H9 (cell line): ENCODE measurements around the gene SNRNP25. TPM values are rescaled to one million over a fixed set of nuclear protein-coding genes. Genes with fewer than 3 reads are reported as not detected.

Experiments
- DNase-seq: peaks from one replicate; pipeline ENCODE4 v3.0.0-alpha.2; 2017
- H2AFZ ChIP-seq: one replicate; pipeline ENCODE4 v1.6.1; 2013; ENCODE audit warnings: mild to moderate bottlenecking, low read length, control low read depth, moderate library complexity
- H2AK5ac ChIP-seq: 2 replicates; pipeline ENCODE4 v1.6.1; 2013; ENCODE audit warnings: low read length, control low read depth, mixed read lengths; ENCODE audit not compliant: insufficient read length
- H2BK120ac ChIP-seq: one replicate; pipeline ENCODE4 v1.6.1; 2013; ENCODE audit warnings: low read depth, mild to moderate bottlenecking, low read length, control low read depth, inconsistent platforms; ENCODE audit not compliant: poor library complexity, severe bottlenecking
- H2BK12ac ChIP-seq: 2 replicates; pipeline ENCODE4 v1.6.1; 2013; ENCODE audit warnings: low read length, control low read depth, mixed read lengths, low read depth; ENCODE audit not compliant: insufficient read length
- H2BK15ac ChIP-seq: 2 replicates; pipeline ENCODE4 v1.6.1; 2013; ENCODE audit warnings: low read depth, low read length, control low read depth
- H2BK20ac ChIP-seq: one replicate; pipeline ENCODE4 v1.6.1; 2013; ENCODE audit warnings: low read depth, mild to moderate bottlenecking, low read length, control low read depth, inconsistent platforms; ENCODE audit not compliant: poor library complexity, severe bottlenecking
- H2BK5ac ChIP-seq: 2 replicates; pipeline ENCODE4 v1.6.1; 2013; ENCODE audit warnings: low read length, control low read depth, mixed read lengths; ENCODE audit not compliant: insufficient read length
- H3K14ac ChIP-seq: 2 replicates; pipeline ENCODE4 v1.6.1; 2013; ENCODE audit warnings: low read length, control low read depth; ENCODE audit not compliant: insufficient read depth
- H3K18ac ChIP-seq: 2 replicates; pipeline ENCODE4 v1.6.1; 2013; ENCODE audit warnings: low read depth, mild to moderate bottlenecking, mixed read lengths, low read length, control low read depth; ENCODE audit not compliant: insufficient read length
- H3K23ac ChIP-seq: 2 replicates; pipeline ENCODE4 v1.6.1; 2013; ENCODE audit warnings: low read length, control low read depth, mixed read lengths, low read depth; ENCODE audit not compliant: insufficient read length
- H3K23me2 ChIP-seq: 2 replicates; pipeline ENCODE4 v1.6.1; 2013; ENCODE audit warnings: low read depth, mild to moderate bottlenecking, mixed read lengths, low read length, control low read depth; ENCODE audit not compliant: insufficient read length, poor library complexity, severe bottlenecking
- H3K27ac ChIP-seq: 2 replicates; pipeline ENCODE4 v1.5.1; 2013; ENCODE audit warnings: low read length, control low read depth, mixed read lengths, low read depth; ENCODE audit not compliant: insufficient read length
- H3K27me3 ChIP-seq: 2 replicates; pipeline ENCODE4 v1.6.1; 2013; ENCODE audit warnings: low read length, control low read depth, inconsistent platforms; ENCODE audit not compliant: insufficient read depth
- H3K4ac ChIP-seq: 2 replicates; pipeline ENCODE4 v1.6.1; 2013; ENCODE audit warnings: low read depth, mild to moderate bottlenecking, control low read depth, inconsistent platforms, low read length, moderate library complexity
- H3K4me1 ChIP-seq: 2 replicates; pipeline ENCODE4 v1.6.1; 2013; ENCODE audit warnings: low read length, control low read depth, inconsistent platforms; ENCODE audit not compliant: insufficient read depth
- H3K4me2 ChIP-seq: 2 replicates; pipeline ENCODE4 v1.6.1; 2013; ENCODE audit warnings: low read length, control low read depth, mixed read lengths; ENCODE audit not compliant: insufficient read length, insufficient read depth
- H3K56ac ChIP-seq: 2 replicates; pipeline ENCODE4 v1.6.1; 2013; ENCODE audit warnings: low read depth, mild to moderate bottlenecking, mixed read lengths, low read length, control low read depth; ENCODE audit not compliant: insufficient read length
- H3K79me1 ChIP-seq: 2 replicates; pipeline ENCODE4 v1.6.1; 2013; ENCODE audit warnings: low read depth, mild to moderate bottlenecking, moderate library complexity, low read length, control low read depth, inconsistent platforms; ENCODE audit not compliant: insufficient read depth, poor library complexity, severe bottlenecking
- H3K79me2 ChIP-seq: 2 replicates; pipeline ENCODE4 v1.6.1; 2013; ENCODE audit warnings: low read length, control low read depth, inconsistent platforms; ENCODE audit not compliant: insufficient read depth
- H3K9ac ChIP-seq: 2 replicates; pipeline ENCODE4 v1.6.1; 2013; ENCODE audit warnings: low read length, control low read depth, mixed read lengths; ENCODE audit not compliant: insufficient read length; ENCODE audit errors: extremely low read depth
- H3K9me3 ChIP-seq: one replicate; pipeline ENCODE4 v1.6.1; 2013; ENCODE audit warnings: low read depth, low read length, inconsistent platforms; ENCODE audit not compliant: control insufficient read depth
- H3T11ph ChIP-seq: one replicate; pipeline ENCODE4 v1.6.1; 2013; ENCODE audit warnings: mild to moderate bottlenecking, low read length, control low read depth, inconsistent platforms
- H4K20me1 ChIP-seq: one replicate; pipeline ENCODE4 v1.6.1; 2013; ENCODE audit not compliant: control insufficient read depth, insufficient read length, insufficient read depth
- H4K5ac ChIP-seq: 2 replicates; pipeline ENCODE4 v1.6.1; 2013; ENCODE audit warnings: low read depth, mild to moderate bottlenecking, mixed read lengths, low read length, control low read depth; ENCODE audit not compliant: insufficient read length
- H4K8ac ChIP-seq: replicated peaks from 2 replicates; pipeline ENCODE4 v1.6.1; 2013; ENCODE audit warnings: low read length, control low read depth, mixed read lengths, low read depth; ENCODE audit not compliant: insufficient read length
- H4K91ac ChIP-seq: 2 replicates; pipeline ENCODE4 v1.6.1; 2013; ENCODE audit warnings: low read depth, mild to moderate bottlenecking, moderate library complexity, mixed read lengths, low read length, control low read depth; ENCODE audit not compliant: insufficient read length
- H3K27ac Mint-ChIP-seq, 3 experiments: 2 replicates in 2 of 3; 3 replicates in 1 of 3; pipeline ENCODE4 v1.8.0; 2020 to 2021; ENCODE audit warnings: mixed read lengths in 3 of 3, mild to moderate bottlenecking in 1 of 3, moderate library complexity in 1 of 3
- H3K27me3 Mint-ChIP-seq: 2 replicates; pipeline ENCODE4 v1.8.0; 2021; ENCODE audit warnings: low read depth, mild to moderate bottlenecking, moderate library complexity, mixed read lengths
- H3K36me3 Mint-ChIP-seq, 3 experiments: 2 replicates in 2 of 3; 3 replicates in 1 of 3; pipeline ENCODE4 v1.8.0; 2020 to 2021; ENCODE audit warnings: low read depth in 3 of 3, mixed read lengths in 3 of 3; ENCODE audit not compliant: insufficient read depth in 1 of 3
- H3K4me1 Mint-ChIP-seq, 2 experiments: 2 replicates each; pipeline ENCODE4 v1.8.0; 2020; ENCODE audit warnings: mixed read lengths in 2 of 2
- H3K4me3 Mint-ChIP-seq, 2 experiments: 2 replicates in 1 of 2; 3 replicates in 1 of 2; pipeline ENCODE4 v1.8.0; 2020 to 2021; ENCODE audit warnings: mild to moderate bottlenecking in 2 of 2, mixed read lengths in 2 of 2, moderate library complexity in 1 of 2
- H3K9me3 Mint-ChIP-seq, 2 experiments: 2 replicates in 1 of 2; 3 replicates in 1 of 2; pipeline ENCODE4 v1.8.0; 2020; ENCODE audit warnings: mild to moderate bottlenecking in 2 of 2, mixed read lengths in 2 of 2, moderate library complexity in 1 of 2
- WGBS: extraction: QIAGEN DNeasy Blood & Tissue Kit; methylation state at CpG from one replicate; pipeline ENCODE4 v1.1.7; 2013; ENCODE audit warnings: missing lambda C conversion rate, low lambda C conversion rate, mixed read lengths; ENCODE audit not compliant: insufficient read length; ENCODE audit errors: extremely low coverage; 5-methylcytosine and 5-hydroxymethylcytosine counted together
- total RNA-seq: library from RNA; stranded (reverse); gene quantifications from 2 replicates; pipeline ENCODE4 v1.2.1, GENCODE V29; 2021
- TF ChIP-seq, protein P1 (sequence below): fragments of 200-600 bp; sonication (generic); conservative IDR thresholded peaks from 3 replicates; pipeline ENCODE4 v1.8.0; 2021; ENCODE audit warnings: antibody characterized with exemption, mild to moderate bottlenecking

SNRNP25 gene
- total RNA-seq, 1 experiment from 2014 or later, result 78.5 TPM

DNA sequence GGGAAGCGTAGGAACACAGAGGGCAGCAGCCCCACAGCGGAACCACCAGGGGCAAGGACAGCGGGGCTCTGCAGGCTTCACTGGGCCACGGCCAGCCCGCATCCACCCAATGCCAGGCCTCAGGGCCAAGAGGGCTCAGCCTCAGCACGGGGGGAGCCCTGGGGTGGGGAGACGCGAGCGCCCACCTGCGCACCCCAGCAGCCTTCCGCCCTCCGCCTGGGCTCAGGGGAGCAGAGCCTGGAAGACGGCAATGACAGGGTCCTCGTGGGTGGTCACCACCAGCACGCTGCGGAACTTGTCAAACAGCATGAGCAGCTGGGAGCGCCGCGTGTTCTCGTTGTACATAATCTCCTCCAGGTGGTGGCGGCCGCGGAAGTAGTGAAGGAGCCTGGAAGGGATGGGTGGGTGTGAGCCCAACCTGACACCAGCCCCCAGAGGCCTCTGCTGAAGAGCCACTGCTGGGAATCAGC, 32.9 kb downstream of the SNRNP25 start:
- H3K23ac ChIP-seq, result no peak overlapping the region
- no peaks in the 10 kb centered on the region for H3K9me3 ChIP-seq
- no peak overlapping the region for H2BK20ac ChIP-seq
- no peak for DNase-seq
- H4K5ac ChIP-seq, result no peak overlapping the region
- peaks cover 2% of the 10 kb centered on the region for H4K20me1 ChIP-seq
- no peaks in the 10 kb centered on the region for H3K79me2 ChIP-seq
- no peaks in the 10 kb centered on the region; the same call in 1 of the 2 replicates for H3K27me3 Mint-ChIP-seq
- H3T11ph ChIP-seq, result no peak overlapping the region
- no peak overlapping the region for H3K18ac ChIP-seq
- no peaks in the 10 kb centered on the region for H3K4me1 ChIP-seq
- H3K4ac ChIP-seq, result no peak overlapping the region
- no peak overlapping the region for H3K27ac ChIP-seq
- no peak overlapping the region for H2BK5ac ChIP-seq
- H3K27me3 ChIP-seq, result no peaks in the 10 kb centered on the region
- peaks cover 8 to 47% (median 35%) of the 10 kb centered on the region in 3 experiments for H3K36me3 Mint-ChIP-seq
- H3K4me2 ChIP-seq, result no peak overlapping the region
- H3K4me3 Mint-ChIP-seq, result no peak overlapping the region
- peaks cover 7 to 8% of the 10 kb centered on the region in 2 experiments; a peak in 3 of 4 replicates for H3K4me1 Mint-ChIP-seq
- H3K27ac Mint-ChIP-seq, result no peak overlapping the region
- H3K9me3 Mint-ChIP-seq, result no peaks in the 10 kb centered on the region
- no peak overlapping the region for H2BK12ac ChIP-seq
- no peak overlapping the region for H3K9ac ChIP-seq
- H3K23me2 ChIP-seq, result no peaks in the 10 kb centered on the region
- no peak overlapping the region for H2AK5ac ChIP-seq
- H2AFZ ChIP-seq, result no peak overlapping the region
- no peak overlapping the region for H4K8ac ChIP-seq
- H3K14ac ChIP-seq, result no peak overlapping the region
- H4K91ac ChIP-seq, result no peak overlapping the region
- no peak overlapping the region for H2BK120ac ChIP-seq
- no peak overlapping the region for H2BK15ac ChIP-seq
- H3K79me1 ChIP-seq, result no peaks in the 10 kb centered on the region
- no CpG with 5 or more reads among the region's 23 CpGs for WGBS
- no peak overlapping the region for H3K56ac ChIP-seq
- TF ChIP-seq, protein P1, sequence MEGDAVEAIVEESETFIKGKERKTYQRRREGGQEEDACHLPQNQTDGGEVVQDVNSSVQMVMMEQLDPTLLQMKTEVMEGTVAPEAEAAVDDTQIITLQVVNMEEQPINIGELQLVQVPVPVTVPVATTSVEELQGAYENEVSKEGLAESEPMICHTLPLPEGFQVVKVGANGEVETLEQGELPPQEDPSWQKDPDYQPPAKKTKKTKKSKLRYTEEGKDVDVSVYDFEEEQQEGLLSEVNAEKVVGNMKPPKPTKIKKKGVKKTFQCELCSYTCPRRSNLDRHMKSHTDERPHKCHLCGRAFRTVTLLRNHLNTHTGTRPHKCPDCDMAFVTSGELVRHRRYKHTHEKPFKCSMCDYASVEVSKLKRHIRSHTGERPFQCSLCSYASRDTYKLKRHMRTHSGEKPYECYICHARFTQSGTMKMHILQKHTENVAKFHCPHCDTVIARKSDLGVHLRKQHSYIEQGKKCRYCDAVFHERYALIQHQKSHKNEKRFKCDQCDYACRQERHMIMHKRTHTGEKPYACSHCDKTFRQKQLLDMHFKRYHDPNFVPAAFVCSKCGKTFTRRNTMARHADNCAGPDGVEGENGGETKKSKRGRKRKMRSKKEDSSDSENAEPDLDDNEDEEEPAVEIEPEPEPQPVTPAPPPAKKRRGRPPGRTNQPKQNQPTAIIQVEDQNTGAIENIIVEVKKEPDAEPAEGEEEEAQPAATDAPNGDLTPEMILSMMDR, result no peak
